Measurements from ENCODE around the gene HLA-DRA.
A peak's percentile ranks its signal among the peaks of the same experiment; 100 is the strongest.

- TF ChIP-seq, protein P1, sequence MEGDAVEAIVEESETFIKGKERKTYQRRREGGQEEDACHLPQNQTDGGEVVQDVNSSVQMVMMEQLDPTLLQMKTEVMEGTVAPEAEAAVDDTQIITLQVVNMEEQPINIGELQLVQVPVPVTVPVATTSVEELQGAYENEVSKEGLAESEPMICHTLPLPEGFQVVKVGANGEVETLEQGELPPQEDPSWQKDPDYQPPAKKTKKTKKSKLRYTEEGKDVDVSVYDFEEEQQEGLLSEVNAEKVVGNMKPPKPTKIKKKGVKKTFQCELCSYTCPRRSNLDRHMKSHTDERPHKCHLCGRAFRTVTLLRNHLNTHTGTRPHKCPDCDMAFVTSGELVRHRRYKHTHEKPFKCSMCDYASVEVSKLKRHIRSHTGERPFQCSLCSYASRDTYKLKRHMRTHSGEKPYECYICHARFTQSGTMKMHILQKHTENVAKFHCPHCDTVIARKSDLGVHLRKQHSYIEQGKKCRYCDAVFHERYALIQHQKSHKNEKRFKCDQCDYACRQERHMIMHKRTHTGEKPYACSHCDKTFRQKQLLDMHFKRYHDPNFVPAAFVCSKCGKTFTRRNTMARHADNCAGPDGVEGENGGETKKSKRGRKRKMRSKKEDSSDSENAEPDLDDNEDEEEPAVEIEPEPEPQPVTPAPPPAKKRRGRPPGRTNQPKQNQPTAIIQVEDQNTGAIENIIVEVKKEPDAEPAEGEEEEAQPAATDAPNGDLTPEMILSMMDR (IDR thresholded peaks at IDR 0.05), result no peak
- TF ChIP-seq EP300 (IDR thresholded peaks at IDR 0.05) (peak in 1 of 2 donors; percentile 59), POLR2A (IDR thresholded peaks at IDR 0.05) (peak; percentile 46 to 61)
Observed at GRCh38 chr6:32439602-32440214, at the start of gene HLA-DRA.
